ENCODE results near the gene KNSTRN.

DNA sequence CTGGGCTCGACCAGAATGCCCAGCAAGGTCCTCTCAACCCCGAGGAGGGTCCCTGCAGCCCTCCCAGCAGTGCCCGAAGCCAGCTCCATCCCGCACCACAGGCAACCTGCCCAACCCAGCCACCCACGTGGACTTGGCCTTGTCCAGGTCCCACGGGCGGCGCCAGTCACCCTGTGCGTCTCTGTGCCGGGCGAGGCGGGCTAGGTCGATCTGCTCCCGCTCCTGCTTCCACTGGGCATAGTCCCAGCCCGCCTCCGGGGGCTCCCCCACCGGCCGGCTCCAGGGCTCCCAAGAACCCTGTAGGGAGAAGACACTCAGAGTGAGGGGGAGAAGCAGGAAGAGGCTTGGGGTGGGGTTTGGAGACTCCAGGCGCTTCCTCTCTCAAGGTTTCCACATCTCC is 44.9 kb upstream of the KNSTRN start:
- TF ChIP-seq JUN (IDR thresholded peaks at IDR 0.05) (no peak), CTCF (IDR thresholded peaks at IDR 0.05) (no peak), JUNB (IDR thresholded peaks at IDR 0.05) (no peak), POLR2A (IDR thresholded peaks at IDR 0.05; ENCODE audit: low read length) (no peak), EP300 (IDR thresholded peaks at IDR 0.05) (no peak), MAZ (IDR thresholded peaks at IDR 0.05; ENCODE audit: borderline replicate concordance, low read depth, low read length) (no peak), MAX (IDR thresholded peaks at IDR 0.05) (no peak)

Measured in A549 (cell line).